ENCODE data around the gene LRG1. TPM values are rescaled to one million over a fixed set of nuclear protein-coding genes. Genes with fewer than 3 reads are reported as not detected.

The LRG1 gene
- polyA plus RNA-seq, 1 donor = 2.2 TPM

DNA sequence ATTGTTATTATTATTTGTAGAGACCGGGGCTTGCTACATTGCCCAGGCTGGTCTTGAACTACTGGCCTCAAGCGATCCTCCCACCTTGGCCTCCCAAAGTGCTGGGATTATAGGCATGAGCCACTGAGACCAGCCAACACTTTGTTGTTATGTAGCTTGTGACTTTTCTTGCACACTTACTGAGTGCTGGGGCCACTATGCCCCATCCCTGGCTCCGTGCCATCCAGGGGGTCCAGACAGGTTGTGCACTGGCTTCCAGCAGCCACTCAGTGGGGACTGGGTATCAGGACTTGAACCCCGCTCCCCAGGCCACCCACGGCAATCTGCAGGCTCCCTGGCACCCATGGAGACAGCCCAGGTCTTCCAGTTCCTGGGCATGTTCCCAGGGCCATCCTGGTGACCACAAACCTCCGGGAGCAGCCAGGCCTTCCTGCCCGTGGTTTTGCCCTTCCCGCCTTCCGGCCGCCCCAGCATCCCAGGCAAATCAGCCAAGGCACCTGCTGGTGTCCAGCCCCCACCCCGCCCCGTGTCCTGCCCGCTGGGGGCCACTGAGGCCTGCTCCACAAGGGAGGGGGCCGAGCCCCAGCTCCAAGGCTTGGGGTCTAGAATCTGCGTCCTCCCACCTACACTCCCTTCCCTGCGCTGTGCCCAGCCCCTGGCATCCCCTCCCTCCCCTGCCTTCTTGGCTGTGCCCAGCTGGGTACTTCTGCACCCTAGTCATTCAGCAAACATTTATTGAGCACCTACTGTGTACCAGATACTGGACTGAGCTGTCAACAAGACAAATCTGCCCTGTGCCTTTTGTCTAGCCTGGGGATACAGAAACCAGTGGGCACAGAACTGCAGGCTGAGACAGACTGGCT lies 43.4 kb upstream of the LRG1 start:
- peaks cover 14% of the 10 kb centered on the region for H3K9me3 ChIP-seq (ENCODE audit: control insufficient read depth, low read depth, low read length)
- H3K4me1 ChIP-seq (ENCODE audit: control insufficient read depth, insufficient read depth, low read length) = peaks cover 7% of the 10 kb centered on the region
- no peak for DNase-seq
- no peak overlapping the region for H3K4me3 ChIP-seq (ENCODE audit: low read length)
- peaks cover 76% of the 10 kb centered on the region for H3K27me3 ChIP-seq (ENCODE audit: control insufficient read depth, insufficient read depth, low read length)
- WGBS (ENCODE audit: insufficient coverage, low lambda C conversion rate) = no CpG with 5 or more reads among the region's 16 CpGs
- no peak overlapping the region for H3K27ac ChIP-seq (ENCODE audit: low read length)
- no peaks in the 10 kb centered on the region for H3K36me3 ChIP-seq (ENCODE audit: control insufficient read depth, insufficient read depth, low read length)

DNA sequence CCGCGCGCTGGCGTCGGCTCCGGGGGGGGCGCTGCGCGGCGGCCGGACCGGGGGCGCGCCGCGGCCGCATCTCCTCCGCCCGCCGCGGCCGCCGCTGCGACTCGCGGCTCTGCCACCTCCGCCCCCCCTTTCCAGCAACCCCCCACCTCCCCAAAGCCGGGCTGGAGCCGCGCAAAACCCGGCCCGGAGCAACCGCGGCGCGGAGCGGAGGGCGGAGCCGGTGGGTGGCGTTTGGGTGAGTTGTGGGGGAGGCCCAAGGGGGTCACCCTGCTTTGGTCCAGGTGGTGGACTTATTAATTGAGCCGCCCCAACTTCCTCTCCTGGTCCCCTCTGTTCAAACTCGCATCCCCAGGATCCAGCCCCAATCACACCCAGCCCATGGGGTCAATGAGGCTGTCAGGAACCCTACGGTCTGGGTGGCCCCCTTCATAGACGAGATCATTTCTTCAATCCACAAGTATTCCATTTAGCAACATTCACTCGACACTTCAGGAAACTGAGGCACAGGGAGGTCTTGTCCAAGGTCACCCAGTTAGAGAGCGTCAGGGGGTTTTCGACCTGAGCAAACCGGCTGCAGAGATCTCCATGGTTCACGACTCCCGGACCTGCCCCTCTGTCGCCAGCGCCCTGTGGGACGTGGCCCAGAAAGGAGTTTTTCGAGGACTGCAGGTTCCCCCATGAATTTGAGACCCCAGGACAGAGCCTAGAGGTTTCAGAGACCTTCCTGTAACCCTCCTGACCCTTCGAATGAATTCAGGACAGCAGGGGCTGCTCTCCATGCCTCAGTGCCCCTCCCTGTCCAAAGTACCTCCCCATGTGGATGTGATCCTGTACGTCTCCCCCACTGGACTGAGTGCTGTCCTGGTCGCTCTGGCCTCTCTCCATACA lies 42.1 kb upstream of the LRG1 start:
- WGBS (ENCODE audit: insufficient coverage, low lambda C conversion rate) = 34% methylated on average over 2 of the region's 57 CpGs

DNA sequence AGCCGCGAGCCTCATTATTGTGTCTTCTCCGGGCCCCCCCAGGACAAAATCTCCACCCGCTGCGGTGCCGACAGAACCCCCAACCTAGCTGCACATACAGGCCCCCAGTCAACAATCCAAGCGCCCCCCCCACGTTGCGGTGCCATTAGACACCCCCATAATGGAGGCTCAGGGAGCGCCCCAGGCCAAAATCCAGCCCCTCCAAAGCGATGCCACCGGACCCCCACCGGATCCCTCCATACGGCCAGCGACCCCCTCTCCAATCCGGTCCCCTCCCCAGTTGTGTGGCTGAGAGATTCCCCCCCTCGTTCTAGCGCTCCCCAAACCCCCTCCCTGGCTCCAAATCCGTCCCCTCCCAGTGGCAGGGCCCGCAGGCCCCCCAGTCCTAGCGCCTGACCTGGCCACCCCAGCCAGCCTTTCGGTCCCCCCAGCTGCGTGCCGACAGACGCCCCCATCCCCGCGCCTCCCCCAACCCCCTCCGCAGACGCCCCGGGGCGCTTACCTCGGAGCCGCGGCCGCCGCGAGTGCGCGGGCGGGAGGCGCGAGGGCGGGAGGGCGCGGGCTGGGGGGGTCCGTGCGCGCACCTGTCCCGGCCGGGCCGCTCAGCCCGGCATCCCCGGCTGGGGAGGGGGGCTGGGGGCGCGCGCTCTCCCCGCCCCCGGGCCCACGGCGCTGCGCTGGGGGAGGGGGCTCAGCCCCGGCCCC lies 41.3 kb upstream of the LRG1 start:
- Histone ChIP-seq H3K27me3 (ENCODE audit: control insufficient read depth, insufficient read depth, low read length) (peaks cover 73% of the 10 kb centered on the region), H3K4me1 (ENCODE audit: control insufficient read depth, insufficient read depth, low read length) (peaks cover 7% of the 10 kb centered on the region), H3K4me3 (ENCODE audit: low read length) (peak overlapping the region; percentile 18), H3K36me3 (ENCODE audit: control insufficient read depth, insufficient read depth, low read length) (no peaks in the 10 kb centered on the region), H3K9me3 (ENCODE audit: control insufficient read depth, low read depth, low read length) (peaks cover 14% of the 10 kb centered on the region), H3K27ac (ENCODE audit: low read length) (no peak overlapping the region)
- no CpG with 5 or more reads among the region's 62 CpGs for WGBS (ENCODE audit: insufficient coverage, low lambda C conversion rate)
- no peak for DNase-seq

More for the DNA sequence above, 42.1 kb upstream of the LRG1 start:
- Histone ChIP-seq H3K27ac (ENCODE audit: low read length) (no peak overlapping the region), H3K27me3 (ENCODE audit: control insufficient read depth, insufficient read depth, low read length) (peaks cover 80% of the 10 kb centered on the region), H3K4me1 (ENCODE audit: control insufficient read depth, insufficient read depth, low read length) (peaks cover 7% of the 10 kb centered on the region), H3K9me3 (ENCODE audit: control insufficient read depth, low read depth, low read length) (peaks cover 14% of the 10 kb centered on the region), H3K4me3 (ENCODE audit: low read length) (no peak overlapping the region), H3K36me3 (ENCODE audit: control insufficient read depth, insufficient read depth, low read length) (no peaks in the 10 kb centered on the region)
- DNase-seq = no peak

DNA sequence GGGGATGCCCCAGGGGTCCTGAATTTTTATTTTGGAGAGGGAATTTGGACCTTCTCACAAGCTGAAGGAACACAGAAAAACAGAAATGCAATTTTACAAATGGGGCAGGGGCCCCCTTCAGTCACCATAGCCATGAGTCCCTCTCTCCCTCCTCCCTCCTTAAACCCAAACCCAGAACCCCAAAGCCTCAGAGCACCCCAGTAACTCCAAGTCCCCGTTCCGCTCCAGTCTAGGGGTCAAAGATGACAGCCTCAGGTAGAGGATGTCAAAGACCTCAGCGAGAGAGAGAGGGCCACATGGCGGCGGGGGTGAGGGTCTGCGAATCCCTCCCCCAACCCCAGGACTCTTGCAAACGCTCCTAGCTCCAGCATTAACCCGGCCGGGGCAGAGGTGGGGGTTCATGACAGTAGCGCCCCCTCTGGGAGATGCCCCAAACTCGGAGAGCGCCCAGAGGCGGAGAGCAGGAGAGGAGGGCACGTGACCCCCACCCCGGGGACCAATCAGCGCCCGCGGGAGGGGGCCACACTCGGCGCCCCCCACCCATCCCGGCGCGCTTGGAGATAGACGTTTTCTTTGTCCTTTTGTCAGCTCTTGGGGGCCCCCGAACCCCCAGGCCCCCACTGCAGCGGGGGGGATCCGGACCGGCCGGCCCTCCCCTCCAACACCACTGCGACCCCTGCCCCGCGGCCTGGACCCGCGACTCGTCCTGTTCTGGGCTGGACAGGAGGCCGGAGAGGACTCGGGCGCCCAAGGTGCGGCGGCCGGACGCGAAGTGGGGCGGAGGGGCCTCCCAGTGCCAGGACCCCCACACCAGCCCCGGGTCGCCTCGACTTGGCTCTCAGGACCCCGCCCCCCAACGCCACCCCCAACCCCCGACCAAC lies 40.4 kb upstream of the LRG1 start:
- Histone ChIP-seq H3K27ac (ENCODE audit: low read length) (no peak overlapping the region), H3K36me3 (ENCODE audit: control insufficient read depth, insufficient read depth, low read length) (no peaks in the 10 kb centered on the region), H3K27me3 (ENCODE audit: control insufficient read depth, insufficient read depth, low read length) (peaks cover 71% of the 10 kb centered on the region), H3K4me3 (ENCODE audit: low read length) (no peak overlapping the region), H3K9me3 (ENCODE audit: control insufficient read depth, low read depth, low read length) (peaks cover 14% of the 10 kb centered on the region), H3K4me1 (ENCODE audit: control insufficient read depth, insufficient read depth, low read length) (peaks cover 7% of the 10 kb centered on the region)
- no CpG with 5 or more reads among the region's 50 CpGs for WGBS (ENCODE audit: insufficient coverage, low lambda C conversion rate)
- no peak for DNase-seq

DNA sequence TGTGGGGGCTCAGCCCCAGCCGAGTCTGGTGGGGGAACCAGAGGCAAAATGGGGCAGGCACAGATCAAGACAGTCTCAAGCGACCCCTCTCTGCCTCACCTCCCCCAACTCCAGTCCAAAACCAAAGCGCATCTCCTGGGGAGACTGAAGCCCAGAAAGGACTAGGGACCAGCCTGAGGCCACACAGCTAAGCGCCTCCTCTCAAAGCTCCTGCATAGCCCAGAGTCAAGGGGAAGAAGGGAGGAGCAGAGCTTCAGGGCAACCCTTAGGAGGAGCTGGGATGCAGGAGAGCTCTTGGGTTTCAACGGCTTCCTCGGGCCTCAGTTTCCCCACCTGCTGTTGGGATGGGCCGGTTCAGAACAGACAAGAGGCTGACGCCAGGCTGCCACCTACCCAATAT lies 39.6 kb upstream of the LRG1 start:
- no CpG with 5 or more reads among the region's 8 CpGs for WGBS (ENCODE audit: insufficient coverage, low lambda C conversion rate)
- Histone ChIP-seq H3K27me3 (ENCODE audit: control insufficient read depth, insufficient read depth, low read length) (peaks cover 70% of the 10 kb centered on the region), H3K9me3 (ENCODE audit: control insufficient read depth, low read depth, low read length) (peaks cover 7% of the 10 kb centered on the region), H3K4me3 (ENCODE audit: low read length) (no peak overlapping the region), H3K4me1 (ENCODE audit: control insufficient read depth, insufficient read depth, low read length) (peaks cover 2% of the 10 kb centered on the region), H3K36me3 (ENCODE audit: control insufficient read depth, insufficient read depth, low read length) (no peaks in the 10 kb centered on the region), H3K27ac (ENCODE audit: low read length) (no peak overlapping the region)
- DNase-seq = no peak

DNA sequence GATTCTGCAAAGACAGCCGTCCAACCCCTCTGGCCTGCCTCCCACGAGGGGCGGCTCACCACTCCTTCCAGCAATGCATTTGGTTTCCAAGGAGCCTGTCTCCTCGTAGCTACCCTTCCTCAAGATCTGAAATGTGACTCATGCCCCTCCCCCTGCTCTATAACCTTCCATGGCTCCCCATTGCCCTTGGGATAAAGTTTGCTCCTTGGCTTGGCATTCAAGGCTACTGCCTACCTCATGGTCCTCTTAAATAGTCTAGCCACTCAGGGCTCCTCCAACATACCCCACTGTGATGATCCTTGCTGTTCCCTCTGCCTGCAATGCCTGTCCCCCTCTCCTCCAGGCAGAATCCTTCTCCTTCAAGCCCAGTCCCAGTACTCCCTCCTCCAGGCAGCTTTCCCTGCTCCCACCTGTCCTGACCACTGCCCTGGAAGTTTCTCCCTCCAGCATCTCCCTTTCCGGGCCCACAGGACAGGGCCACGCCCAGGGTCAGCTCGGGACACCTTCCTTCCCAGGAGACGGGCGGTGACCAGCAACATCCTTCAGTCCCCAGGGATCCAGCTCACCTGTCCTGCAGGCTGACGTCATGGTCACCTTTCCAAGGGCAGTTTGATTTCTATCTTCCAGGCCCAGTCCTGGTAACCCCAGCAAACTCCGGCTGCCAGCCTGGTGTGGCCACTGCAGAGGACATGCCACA lies 38.9 kb upstream of the LRG1 start:
- H3K27ac ChIP-seq (ENCODE audit: low read length) = no peak overlapping the region
- H3K36me3 ChIP-seq (ENCODE audit: control insufficient read depth, insufficient read depth, low read length) = no peaks in the 10 kb centered on the region
- DNase-seq = no peak
- peaks cover 67% of the 10 kb centered on the region for H3K27me3 ChIP-seq (ENCODE audit: control insufficient read depth, insufficient read depth, low read length)
- H3K4me1 ChIP-seq (ENCODE audit: control insufficient read depth, insufficient read depth, low read length) = no peaks in the 10 kb centered on the region
- WGBS (ENCODE audit: insufficient coverage, low lambda C conversion rate) = no CpG with 5 or more reads among the region's 11 CpGs
- H3K9me3 ChIP-seq (ENCODE audit: control insufficient read depth, low read depth, low read length) = peaks cover 4% of the 10 kb centered on the region
- H3K4me3 ChIP-seq (ENCODE audit: low read length) = no peak overlapping the region

DNA sequence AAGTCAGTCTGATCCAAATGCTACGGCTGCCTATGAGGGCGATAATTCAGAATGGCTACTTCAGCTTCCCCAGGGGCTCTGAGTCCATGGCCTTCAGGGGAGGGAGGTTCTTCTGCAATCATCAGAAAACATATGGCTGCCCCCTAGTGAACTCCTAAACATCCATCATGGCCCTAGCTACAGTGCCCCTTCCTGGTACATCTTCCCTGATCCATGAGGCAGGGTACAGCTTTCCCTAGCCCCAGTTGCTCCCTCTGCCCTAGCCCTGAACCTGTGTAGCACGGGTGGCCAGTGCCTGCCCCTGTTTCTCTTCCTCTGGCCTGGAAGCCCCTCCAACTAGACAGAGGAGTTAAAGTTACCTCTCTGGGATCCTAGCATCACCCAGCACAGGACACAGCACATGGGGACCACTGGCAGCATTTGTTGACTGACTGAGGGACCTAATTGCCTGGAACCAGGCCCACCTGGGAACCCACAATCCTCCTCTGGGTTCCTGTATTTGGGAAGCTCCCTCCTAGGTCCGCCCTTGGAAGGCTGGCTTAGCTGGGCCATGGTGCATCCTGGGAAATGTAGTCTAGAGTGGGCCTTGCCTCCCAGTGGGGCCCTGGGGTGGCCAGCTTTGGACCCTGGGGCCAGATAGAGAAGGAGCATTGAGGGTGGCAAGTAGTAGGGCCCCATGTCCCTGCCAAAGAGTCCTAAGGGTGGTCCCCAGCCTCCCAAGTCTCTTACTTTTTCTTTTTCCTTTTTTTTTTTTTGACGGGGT lies 37.4 kb upstream of the LRG1 start:
- Histone ChIP-seq H3K4me1 (ENCODE audit: control insufficient read depth, insufficient read depth, low read length) (no peaks in the 10 kb centered on the region), H3K27ac (ENCODE audit: low read length) (no peak overlapping the region), H3K9me3 (ENCODE audit: control insufficient read depth, low read depth, low read length) (peaks cover 4% of the 10 kb centered on the region), H3K4me3 (ENCODE audit: low read length) (no peak overlapping the region), H3K27me3 (ENCODE audit: control insufficient read depth, insufficient read depth, low read length) (peaks cover 54% of the 10 kb centered on the region), H3K36me3 (ENCODE audit: control insufficient read depth, insufficient read depth, low read length) (no peaks in the 10 kb centered on the region)
- no CpG with 5 or more reads among the region's 5 CpGs for WGBS (ENCODE audit: insufficient coverage, low lambda C conversion rate)
- DNase-seq = no peak

DNA sequence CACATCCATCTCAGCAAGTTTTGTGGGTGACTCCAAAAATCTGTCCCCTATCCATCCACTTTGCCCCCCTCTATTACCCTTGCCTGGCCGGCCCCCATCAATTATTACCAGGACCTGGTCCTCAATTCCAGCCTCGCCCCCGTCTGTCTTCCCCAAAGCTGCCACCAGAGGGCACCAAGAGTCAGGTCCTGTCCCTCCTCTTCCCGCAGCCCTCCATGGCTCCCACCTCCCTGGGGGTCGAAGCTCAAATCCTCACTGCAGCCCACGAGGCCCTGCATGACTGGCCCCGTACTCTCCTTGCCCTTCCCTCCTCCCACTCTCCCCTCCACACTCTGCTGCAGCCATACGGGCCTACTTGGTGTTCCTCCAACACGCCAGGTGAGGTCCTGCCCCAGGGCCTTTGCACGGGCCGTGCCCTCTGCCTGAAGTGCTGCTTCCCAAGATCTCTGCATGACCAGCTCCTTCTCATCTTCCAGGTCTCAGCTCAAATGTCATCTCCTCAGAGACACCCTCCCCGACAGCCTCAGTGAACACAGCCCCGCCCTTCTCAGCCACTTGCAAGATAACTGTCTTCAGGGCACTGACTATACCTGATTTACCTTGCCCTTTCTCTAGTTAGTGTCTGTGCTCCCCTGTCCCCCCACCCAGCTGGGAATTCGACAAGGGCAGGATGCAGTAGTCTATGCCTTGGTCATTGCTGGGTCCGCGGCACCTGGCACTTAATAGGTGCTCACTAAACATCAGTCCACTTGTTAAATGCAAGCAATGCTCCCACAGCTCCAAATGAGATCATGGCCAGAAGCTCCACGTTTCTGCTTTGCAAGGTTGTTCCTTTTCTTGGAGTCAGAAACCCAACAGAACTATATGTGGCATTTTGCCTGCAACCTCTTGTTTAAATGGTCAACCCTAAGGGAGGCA lies 36.4 kb upstream of the LRG1 start:
- Histone ChIP-seq H3K4me3 (ENCODE audit: low read length) (no peak overlapping the region), H3K36me3 (ENCODE audit: control insufficient read depth, insufficient read depth, low read length) (no peaks in the 10 kb centered on the region), H3K27me3 (ENCODE audit: control insufficient read depth, insufficient read depth, low read length) (peaks cover 48% of the 10 kb centered on the region), H3K27ac (ENCODE audit: low read length) (no peak overlapping the region), H3K4me1 (ENCODE audit: control insufficient read depth, insufficient read depth, low read length) (no peaks in the 10 kb centered on the region), H3K9me3 (ENCODE audit: control insufficient read depth, low read depth, low read length) (peaks cover 4% of the 10 kb centered on the region)
- no peak for DNase-seq
- WGBS (ENCODE audit: insufficient coverage, low lambda C conversion rate) = no CpG with 5 or more reads among the region's 17 CpGs

All from large intestine (tissue), 3 donors.